Lower leg skin (tissue), 3 donors: ENCODE measurements around the gene SLC2A6.

ENCODE experiments used
- CTCF ChIP-seq, 3 donors: fragments of 450-650 bp; IDR thresholded peaks; one replicate each; pipeline ENCODE4 v1.5.1; 2016; ENCODE audit warnings: antibody characterized with exemption in 3 of 3, mild to moderate bottlenecking in 3 of 3, moderate library complexity in 2 of 3
- POLR2A ChIP-seq, 2 donors: fragments of 450-650 bp; IDR thresholded peaks; one replicate each; pipeline ENCODE4 v1.6.1; 2016 to 2017; ENCODE audit warnings: antibody characterized with exemption in 2 of 2, mild to moderate bottlenecking in 1 of 2, moderate library complexity in 1 of 2

DNA sequence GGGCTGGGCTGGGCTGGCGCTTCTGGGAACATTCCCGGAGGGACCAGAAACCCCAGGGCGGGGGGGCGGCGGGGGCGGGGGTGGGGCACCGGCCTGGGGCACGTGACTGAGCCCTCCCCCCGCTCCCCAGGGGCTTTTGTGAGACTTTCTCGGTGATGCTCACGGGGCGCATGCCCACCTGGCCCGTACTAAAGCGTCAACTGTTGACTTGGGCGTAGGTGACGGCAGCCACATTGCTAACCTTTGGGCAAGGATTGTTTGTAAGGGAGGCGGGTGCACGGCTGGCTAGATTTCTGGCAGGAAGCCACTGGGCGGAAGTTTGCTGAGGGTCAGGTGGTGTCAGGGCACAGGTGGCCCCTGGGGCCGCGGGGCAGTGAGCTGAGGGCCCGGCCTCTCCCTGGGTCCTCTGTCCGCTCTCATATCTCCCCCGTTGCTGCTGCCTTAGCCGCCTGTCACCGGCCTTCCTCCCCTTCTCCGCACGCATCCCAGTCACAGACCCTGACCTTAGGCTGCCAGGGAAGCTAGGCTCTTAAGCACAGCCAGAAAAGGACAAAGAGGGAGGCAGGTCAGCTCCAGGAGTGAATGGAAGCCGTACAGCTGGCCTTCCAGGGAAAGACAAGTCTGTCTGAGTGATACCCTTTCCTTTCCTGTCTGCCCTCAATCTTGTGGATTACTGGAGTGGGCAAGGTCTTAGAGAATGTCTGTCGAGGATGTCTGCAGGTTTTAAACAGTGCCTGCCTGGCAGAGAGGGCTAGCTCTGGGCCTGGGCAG lies 18.3 kb downstream of the SLC2A6 start:
- TF ChIP-seq CTCF (IDR thresholded peaks at IDR 0.05) (no peak), POLR2A (IDR thresholded peaks at IDR 0.05) (no peak)
